Neural progenitor cell (in vitro differentiated cells): ENCODE results near the gene BTBD6.

ENCODE experiments used
- CTCF ChIP-seq: fragments of 200-600 bp; sonication (generic); IDR thresholded peaks from 2 replicates; pipeline ENCODE4 v1.5.1; 2017; ENCODE audit warnings: antibody characterized with exemption, mild to moderate bottlenecking
- EZH2 ChIP-seq: fragments of 200-600 bp; sonication (generic); IDR thresholded peaks from 2 replicates; pipeline ENCODE4 v1.6.1; 2017; ENCODE audit warnings: antibody characterized with exemption, mild to moderate bottlenecking, moderate library complexity

GRCh38 chr14:105224845-105225570, 23.3 kb upstream of the BTBD6 start:
- TF ChIP-seq CTCF, result no peak
- no peak for TF ChIP-seq EZH2
